Activated naive CD8-positive, alpha-beta T cell treated with anti-CD3 and anti-CD28 coated beads, Interleukin-2, amount 10 ng/mL, durations not matched to agents 7 days and 5 days (primary cell): ENCODE results near the gene RTP3. TPM values are rescaled to one million over a fixed set of nuclear protein-coding genes. Genes with fewer than 3 reads are reported as not detected.
A peak's percentile ranks its signal among the peaks of the same experiment; 100 is the strongest.
"Not testable (repeated sequence)": the region's sequence is repeated elsewhere in the genome, so short reads cannot be mapped to it uniquely, and the experiment has no call there.

Source experiments
- ATAC-seq: fragments of 150-1000 bp; cut with Tn5 transposase; one replicate; pipeline ENCODE4 v1.10.0; 2021; ENCODE audit warnings: low read depth, moderate library complexity
- POLR2A ChIA-PET: fragments of 350-600 bp; sonication (Branson Sonifier 250); formaldehyde crosslinking; loops from one replicate; lab custom pipeline; 2021; ENCODE audit warnings: antibody characterized with exemption; lab: Charles Lee
- DNase-seq: peaks from one replicate; pipeline ENCODE4 v3.0.0; 2021
- H3K27ac Mint-ChIP-seq: one replicate; pipeline ENCODE4 v1.8.0; 2022; ENCODE audit warnings: mild to moderate bottlenecking, mixed read lengths
- H3K27me3 Mint-ChIP-seq: one replicate; pipeline ENCODE4 v1.8.0; 2022; ENCODE audit warnings: mild to moderate bottlenecking, moderate library complexity, mixed read lengths
- H3K36me3 Mint-ChIP-seq: one replicate; pipeline ENCODE4 v1.8.0; 2021; ENCODE audit warnings: mild to moderate bottlenecking, mixed read lengths
- H3K4me1 Mint-ChIP-seq: one replicate; pipeline ENCODE4 v1.8.0; 2021; ENCODE audit warnings: mixed read lengths
- H3K4me3 Mint-ChIP-seq: one replicate; pipeline ENCODE4 v1.8.0; 2022; ENCODE audit warnings: mild to moderate bottlenecking, moderate library complexity, mixed read lengths
- H3K9me3 Mint-ChIP-seq: one replicate; pipeline ENCODE4 v1.8.0; 2021; ENCODE audit warnings: mixed read lengths
- total RNA-seq, 2 experiments: library from RNA; stranded (reverse); gene quantifications; one replicate each; pipeline ENCODE4 v1.2.3, GENCODE V29; 2021

Gene RTP3
- total RNA-seq, 2 experiments from 2014 or later: not detected

GRCh38 chr3:46524832-46525231, 27.1 kb downstream of the RTP3 start:
- H3K9me3 Mint-ChIP-seq: no peaks in the 10 kb centered on the region
- H3K27me3 Mint-ChIP-seq: peaks cover 13% of the 10 kb centered on the region
- POLR2A ChIA-PET: interaction anchor here (0.7 to 0.8 kb wide), 2 partner anchors 20 to 138 kb away, joined by 3 read pairs; no protein-coding TSS in a partner anchor
- DNase-seq: no peak
- H3K27ac Mint-ChIP-seq: no peak overlapping the region
- no peak for ATAC-seq
- H3K4me1 Mint-ChIP-seq: no peaks in the 10 kb centered on the region
- no peaks in the 10 kb centered on the region for H3K36me3 Mint-ChIP-seq
- H3K4me3 Mint-ChIP-seq: no peak overlapping the region

DNA sequence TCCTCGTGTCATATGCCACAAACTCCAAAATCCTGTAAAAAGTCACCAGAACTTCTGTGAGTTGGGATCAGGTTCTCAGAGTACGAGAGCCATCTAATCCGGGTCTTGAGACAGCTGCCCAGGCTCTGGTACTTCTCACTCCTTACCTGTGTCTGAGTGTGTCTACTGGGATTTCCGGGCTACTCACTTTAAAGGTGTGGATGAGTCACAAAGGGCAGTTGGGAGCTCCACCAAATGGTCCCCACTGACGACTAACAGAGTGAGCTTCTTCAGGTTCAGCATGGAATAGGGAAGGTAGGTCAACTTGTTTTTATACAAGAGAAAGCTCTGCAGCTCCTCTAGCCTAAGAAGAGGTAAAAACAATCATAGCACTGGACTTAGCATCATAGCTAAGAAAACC, 29.5 kb downstream of the RTP3 start:
- H3K4me1 Mint-ChIP-seq: no peaks in the 10 kb centered on the region
- POLR2A ChIA-PET: no interaction called here

DNA sequence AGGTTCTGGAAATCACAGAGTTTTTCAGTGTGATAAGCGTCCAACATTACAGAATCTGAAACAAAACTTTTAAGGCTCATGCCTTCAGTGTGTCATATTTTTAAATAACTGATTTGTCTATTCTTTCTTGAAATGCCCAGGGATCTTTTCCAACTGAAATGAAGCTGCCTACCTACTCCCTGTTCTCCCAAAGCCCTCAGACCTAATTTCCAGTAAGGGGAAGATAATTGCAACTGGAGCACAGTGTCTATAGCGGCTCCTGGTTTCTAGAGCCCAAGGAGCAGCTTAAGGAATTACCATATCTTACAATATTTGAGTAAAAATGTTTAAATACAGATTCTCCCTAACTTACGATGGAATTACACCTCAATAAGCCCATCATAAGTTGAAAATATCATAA, 35.3 kb downstream of the RTP3 start:
- POLR2A ChIA-PET: no interaction called here
- no peaks in the 10 kb centered on the region for H3K36me3 Mint-ChIP-seq
- no peak overlapping the region for H3K27ac Mint-ChIP-seq
- H3K9me3 Mint-ChIP-seq: no peaks in the 10 kb centered on the region
- no peak overlapping the region for H3K4me3 Mint-ChIP-seq
- peaks cover 8% of the 10 kb centered on the region for H3K4me1 Mint-ChIP-seq
- peaks cover 38% of the 10 kb centered on the region for H3K27me3 Mint-ChIP-seq
- DNase-seq (no peak), ATAC-seq (no peak)

More for the DNA sequence above, 29.5 kb downstream of the RTP3 start:
- Mint-ChIP-seq H3K27me3 (peaks cover 14% of the 10 kb centered on the region), H3K4me3 (no peak overlapping the region), H3K9me3 (no peaks in the 10 kb centered on the region), H3K27ac (no peak overlapping the region), H3K36me3 (no peaks in the 10 kb centered on the region)
- ATAC-seq: no peak
- DNase-seq: no peak

DNA sequence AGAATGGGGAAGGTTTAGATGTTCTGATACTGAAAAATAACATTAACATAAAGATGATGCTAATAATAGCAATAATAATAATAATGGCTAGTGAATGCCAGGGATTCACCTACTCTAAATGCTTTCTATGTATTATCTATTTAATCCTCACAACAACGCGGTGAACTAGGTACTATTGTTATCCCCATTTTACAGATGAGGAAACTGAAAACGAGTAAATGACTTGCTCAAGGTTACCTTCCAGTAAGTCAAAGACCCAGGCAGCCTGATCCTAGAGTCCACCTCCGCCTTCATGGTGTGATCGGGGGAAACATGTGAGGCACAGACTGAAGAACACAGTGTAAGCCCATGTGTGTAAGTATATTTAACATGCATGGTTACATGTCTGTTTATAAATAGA, 38.0 kb downstream of the RTP3 start:
- no peak for DNase-seq
- H3K27me3 Mint-ChIP-seq: peaks cover 34% of the 10 kb centered on the region
- H3K4me1 Mint-ChIP-seq: peaks cover 26% of the 10 kb centered on the region
- H3K9me3 Mint-ChIP-seq: no peaks in the 10 kb centered on the region
- POLR2A ChIA-PET: no interaction called here
- no peak for ATAC-seq
- H3K4me3 Mint-ChIP-seq: no peak overlapping the region
- no peak overlapping the region for H3K27ac Mint-ChIP-seq
- no peaks in the 10 kb centered on the region for H3K36me3 Mint-ChIP-seq

DNA sequence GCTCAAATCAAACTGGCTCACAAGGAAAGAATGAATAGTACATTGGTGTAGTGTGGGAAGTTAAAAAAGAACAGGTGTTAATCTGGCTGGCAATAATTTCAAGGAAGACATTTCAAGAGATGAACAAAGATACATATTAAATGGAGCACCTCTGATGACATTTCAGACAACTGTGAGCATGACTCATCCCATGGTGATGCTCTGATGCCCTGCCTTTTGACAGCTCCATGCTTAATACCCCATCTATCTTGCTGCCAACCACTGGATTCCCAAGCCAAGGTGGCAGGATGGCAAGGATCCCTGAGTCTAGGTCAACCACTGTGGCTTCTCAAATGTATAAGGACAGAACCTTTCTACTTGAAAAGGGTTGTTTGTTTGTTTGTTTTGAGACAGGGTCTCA, 39.0 kb downstream of the RTP3 start:
- POLR2A ChIA-PET: no interaction called here
- no peak overlapping the region for H3K4me3 Mint-ChIP-seq
- peaks cover 29% of the 10 kb centered on the region for H3K4me1 Mint-ChIP-seq
- ATAC-seq (no peak), DNase-seq (no peak)
- no peaks in the 10 kb centered on the region for H3K9me3 Mint-ChIP-seq
- H3K27me3 Mint-ChIP-seq: peaks cover 34% of the 10 kb centered on the region
- no peak overlapping the region for H3K27ac Mint-ChIP-seq
- no peaks in the 10 kb centered on the region for H3K36me3 Mint-ChIP-seq

DNA sequence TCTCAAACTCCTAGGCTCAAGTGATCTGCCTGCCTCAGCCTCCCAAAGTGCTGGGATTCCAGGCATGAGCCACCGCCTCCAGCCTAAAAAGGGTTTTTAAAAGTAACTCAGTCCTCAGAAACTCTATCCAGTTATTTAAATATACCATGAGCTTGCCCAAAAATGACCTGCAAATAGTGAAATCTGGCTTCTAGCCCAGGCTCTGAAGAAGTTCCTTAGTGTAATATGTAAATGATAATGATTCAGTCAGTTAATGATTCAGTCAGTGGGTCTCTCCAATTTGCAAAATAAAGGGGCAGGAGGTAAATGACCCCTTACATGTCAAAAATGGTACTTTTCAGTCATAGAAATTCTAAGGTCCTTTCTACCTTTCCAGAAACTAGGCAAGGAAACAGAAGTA, 39.5 kb downstream of the RTP3 start:
- Mint-ChIP-seq H3K27ac (no peak overlapping the region), H3K27me3 (peaks cover 35% of the 10 kb centered on the region), H3K9me3 (no peaks in the 10 kb centered on the region), H3K36me3 (no peaks in the 10 kb centered on the region), H3K4me1 (peaks cover 31% of the 10 kb centered on the region), H3K4me3 (no peak overlapping the region)
- POLR2A ChIA-PET: interaction anchor here (2.4 kb wide), 1 partner anchor 48 kb away, joined by 14 read pairs; no protein-coding TSS in a partner anchor
- ATAC-seq (no peak), DNase-seq (no peak)

DNA sequence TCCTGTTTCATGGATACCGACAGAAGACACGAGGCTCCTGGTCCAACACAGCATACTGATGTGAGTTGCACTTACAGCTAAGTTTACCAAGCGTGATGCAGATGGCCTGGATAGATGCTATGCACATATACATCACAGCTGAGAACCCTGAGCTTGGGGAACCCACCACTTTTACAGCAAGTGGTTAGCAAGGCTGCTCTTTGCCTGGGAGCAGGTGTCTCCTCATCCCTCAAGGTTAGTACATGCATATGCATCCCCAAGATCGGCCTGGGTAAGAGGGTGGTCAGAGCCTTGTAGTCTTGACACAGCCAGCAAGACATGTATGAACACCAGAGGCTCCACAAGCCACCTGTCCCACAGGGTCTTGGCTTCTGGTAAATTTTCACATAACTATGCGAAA, 40.0 kb downstream of the RTP3 start:
- H3K27me3 Mint-ChIP-seq: peaks cover 33% of the 10 kb centered on the region
- no peaks in the 10 kb centered on the region for H3K9me3 Mint-ChIP-seq
- H3K4me3 Mint-ChIP-seq: peak overlapping the region; percentile 60
- ATAC-seq (no peak), DNase-seq (no peak)
- POLR2A ChIA-PET: interaction anchor here (2.4 kb wide), 1 partner anchor 49 kb away, joined by 14 read pairs; no protein-coding TSS in a partner anchor
- H3K36me3 Mint-ChIP-seq: no peaks in the 10 kb centered on the region
- peak overlapping the region; percentile 91 for H3K27ac Mint-ChIP-seq
- peaks cover 31% of the 10 kb centered on the region for H3K4me1 Mint-ChIP-seq

DNA sequence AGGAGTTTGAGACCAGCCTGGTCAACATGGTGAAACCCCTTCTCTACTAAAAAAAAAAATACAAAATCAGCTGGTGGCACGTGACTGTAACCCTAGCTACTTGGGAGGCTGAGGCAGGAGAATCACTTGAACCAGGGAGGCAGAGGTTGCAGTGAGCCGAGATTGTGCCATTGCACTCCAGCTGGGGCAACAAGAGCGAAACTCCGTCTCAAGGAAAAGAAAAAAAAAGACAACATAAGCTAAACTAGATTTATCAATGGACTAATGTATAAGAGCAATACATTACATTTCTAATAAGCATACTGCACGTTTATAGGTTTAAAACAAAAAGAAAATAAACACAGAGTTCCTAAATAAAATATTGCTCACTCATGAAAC, 40.6 kb downstream of the RTP3 start:
- Mint-ChIP-seq H3K4me3 (peak overlapping the region; percentile 60), H3K27ac (peak overlapping the region; percentile 91), H3K27me3 (peaks cover 28% of the 10 kb centered on the region), H3K4me1 (peaks cover 31% of the 10 kb centered on the region)
- ATAC-seq, H3K36me3 Mint-ChIP-seq, DNase-seq, H3K9me3 Mint-ChIP-seq: not testable (repeated sequence)
- POLR2A ChIA-PET: interaction anchor here (0.6 to 2.4 kb wide), 3 partner anchors 46 to 132 kb away, joined by 3 to 14 read pairs (median 4); partner anchors contain the start of genes CCR5AS and CCRL2

DNA sequence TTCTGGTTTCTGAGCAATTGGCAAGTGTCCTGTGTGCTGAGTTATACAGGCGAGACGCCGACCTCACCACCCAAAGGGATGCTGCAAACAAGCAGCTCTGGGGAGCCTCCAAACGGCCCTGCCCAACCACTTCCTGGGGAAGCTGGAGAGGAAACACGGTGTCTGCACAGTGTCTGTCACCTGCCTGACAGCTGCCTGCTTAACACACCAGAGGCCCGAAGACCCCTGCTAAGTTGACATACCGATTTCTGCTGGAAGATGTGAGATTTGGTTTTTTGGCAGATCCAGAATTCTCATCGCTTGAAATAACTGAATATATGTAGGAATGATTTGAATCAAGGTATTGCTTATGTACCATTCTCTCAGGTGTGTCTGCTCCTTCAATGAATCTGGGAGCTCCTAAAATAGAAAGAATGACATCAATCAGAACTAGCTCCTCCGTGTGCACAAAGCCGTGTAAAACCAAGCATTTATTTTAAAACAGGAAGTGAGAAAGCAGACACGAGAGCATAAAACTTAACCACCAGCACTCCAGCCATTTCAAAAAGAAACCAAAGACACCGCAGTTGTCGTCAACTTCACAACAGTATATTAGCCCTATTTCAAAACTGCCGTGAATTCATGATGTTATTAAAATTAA, 41.1 kb downstream of the RTP3 start:
- POLR2A ChIA-PET: interaction anchor here (0.6 to 2.4 kb wide), 6 partner anchors 25 to 306 kb away, joined by 3 to 14 read pairs (median 4); partner anchors contain the start of genes CCR5AS and CCRL2
- DNase-seq (peak; percentile 75), ATAC-seq (peak; percentile 97)
- peaks cover 26% of the 10 kb centered on the region for H3K27me3 Mint-ChIP-seq
- H3K4me1 Mint-ChIP-seq: peaks cover 31% of the 10 kb centered on the region
- H3K36me3 Mint-ChIP-seq: no peaks in the 10 kb centered on the region
- no peaks in the 10 kb centered on the region for H3K9me3 Mint-ChIP-seq
- peak overlapping the region; percentile 91 for H3K27ac Mint-ChIP-seq
- peak overlapping the region; percentile 60 for H3K4me3 Mint-ChIP-seq

DNA sequence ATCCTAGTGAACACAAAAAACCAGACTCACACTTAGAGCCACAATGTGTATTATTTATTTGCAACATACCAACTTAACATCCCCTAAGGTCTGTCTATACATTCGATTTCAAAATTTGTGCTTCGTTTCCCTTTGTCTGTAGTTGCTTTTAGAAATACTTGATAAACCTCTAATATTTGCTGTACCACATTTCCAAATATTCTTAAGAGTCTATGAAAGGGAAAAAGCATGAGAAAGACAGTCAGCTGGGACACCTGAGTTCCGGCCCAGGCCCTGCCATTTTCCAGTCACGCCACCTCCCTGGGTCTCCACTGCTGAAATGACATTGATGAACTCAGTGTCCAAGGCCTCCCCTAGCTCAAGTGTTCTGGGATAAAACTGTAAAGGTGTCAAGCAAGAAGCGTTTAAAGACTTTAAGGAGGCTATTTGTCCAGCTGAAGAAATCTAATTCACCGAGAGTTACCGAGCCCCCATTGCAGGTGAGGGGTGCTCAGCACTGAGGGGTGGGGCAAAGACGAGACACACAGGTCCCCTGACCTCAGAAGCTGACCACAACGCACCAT, 41.7 kb downstream of the RTP3 start:
- Mint-ChIP-seq H3K27me3 (peaks cover 26% of the 10 kb centered on the region), H3K4me1 (peaks cover 31% of the 10 kb centered on the region), H3K4me3 (peak overlapping the region; percentile 60), H3K36me3 (no peaks in the 10 kb centered on the region), H3K27ac (peak overlapping the region; percentile 91), H3K9me3 (no peaks in the 10 kb centered on the region)
- ATAC-seq (no peak), DNase-seq (no peak)
- POLR2A ChIA-PET: interaction anchor here (0.6 to 2.4 kb wide), 5 partner anchors 26 to 306 kb away, joined by 3 to 14 read pairs (median 4); partner anchors contain the start of genes CCR5AS and CCRL2

GRCh38 chr3:46540550-46540949, 42.8 kb downstream of the RTP3 start:
- no peak for ATAC-seq
- H3K36me3 Mint-ChIP-seq: no peaks in the 10 kb centered on the region
- H3K4me3 Mint-ChIP-seq: no peak overlapping the region

DNA sequence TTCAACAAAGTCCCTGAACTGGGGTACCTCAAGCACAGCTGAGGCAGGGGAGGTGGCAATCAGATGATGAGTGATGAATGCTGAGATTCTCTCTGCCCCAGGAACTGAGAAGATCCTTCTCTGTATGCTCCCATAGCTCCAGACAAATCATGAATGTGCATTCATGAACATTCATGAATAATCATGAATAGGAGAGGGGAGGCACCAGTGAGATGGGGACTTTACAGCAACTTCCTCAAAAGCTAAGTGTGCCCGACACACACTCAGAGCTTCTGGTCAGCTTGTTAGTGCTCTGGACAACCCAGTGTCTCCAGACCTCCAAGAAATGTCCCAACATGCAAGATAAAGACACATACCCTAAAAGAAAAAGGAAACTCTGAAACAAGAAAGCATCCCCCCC, 44.1 kb downstream of the RTP3 start:
- Mint-ChIP-seq H3K27ac (no peak overlapping the region), H3K4me1 (peaks cover 32% of the 10 kb centered on the region), H3K9me3 (no peaks in the 10 kb centered on the region), H3K36me3 (no peaks in the 10 kb centered on the region), H3K27me3 (peaks cover 16% of the 10 kb centered on the region), H3K4me3 (no peak overlapping the region)
- POLR2A ChIA-PET: no interaction called here
- ATAC-seq: no peak
- no peak for DNase-seq

More at GRCh38 chr3:46540550-46540949, 42.8 kb downstream of the RTP3 start:
- Mint-ChIP-seq H3K27ac (no peak overlapping the region), H3K9me3 (no peaks in the 10 kb centered on the region), H3K27me3 (peaks cover 22% of the 10 kb centered on the region), H3K4me1 (peaks cover 31% of the 10 kb centered on the region)
- POLR2A ChIA-PET: no interaction called here
- no peak for DNase-seq

DNA sequence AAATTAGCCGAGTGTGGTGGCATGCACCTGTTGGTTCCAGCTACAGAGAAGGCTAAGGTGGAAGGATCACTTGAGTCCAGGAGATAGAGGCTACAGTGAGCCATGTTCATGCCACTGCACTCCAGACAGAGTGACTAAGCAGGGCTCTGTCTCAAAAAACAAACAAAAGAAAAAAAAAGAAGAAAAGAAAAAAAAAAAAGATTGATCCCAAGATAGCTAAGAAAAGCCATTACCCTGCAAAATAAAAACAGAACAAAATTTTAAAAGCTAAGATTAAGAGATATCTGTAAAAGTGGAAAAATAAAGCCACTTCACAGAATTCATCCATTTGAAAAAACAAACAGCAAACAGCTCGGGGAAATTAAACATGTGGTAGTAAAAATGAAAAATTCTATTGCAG, 44.6 kb downstream of the RTP3 start:
- no peaks in the 10 kb centered on the region for H3K36me3 Mint-ChIP-seq
- no peak overlapping the region for H3K4me3 Mint-ChIP-seq
- DNase-seq: no peak
- peaks cover 21% of the 10 kb centered on the region for H3K27me3 Mint-ChIP-seq
- H3K27ac Mint-ChIP-seq: no peak overlapping the region
- POLR2A ChIA-PET: interaction anchor here (0.7 kb wide), 1 partner anchor 43 kb away, joined by 3 read pairs; no protein-coding TSS in a partner anchor
- H3K9me3 Mint-ChIP-seq: no peaks in the 10 kb centered on the region
- H3K4me1 Mint-ChIP-seq: peaks cover 32% of the 10 kb centered on the region
- ATAC-seq: no peak

- H3K4me1 Mint-ChIP-seq: peaks cover 31% of the 10 kb centered on the region
- POLR2A ChIA-PET: interaction anchor here (0.7 kb wide), 1 partner anchor 44 kb away, joined by 3 read pairs; no protein-coding TSS in a partner anchor
- DNase-seq: no peak
Observed at GRCh38 chr3:46542801-46543201, 45.0 kb downstream of the RTP3 start.

More at GRCh38 chr3:46542801-46543201, 45.0 kb downstream of the RTP3 start:
- Mint-ChIP-seq H3K4me3 (no peak overlapping the region), H3K36me3 (no peaks in the 10 kb centered on the region), H3K27me3 (peaks cover 24% of the 10 kb centered on the region), H3K9me3 (no peaks in the 10 kb centered on the region), H3K27ac (no peak overlapping the region)
- no peak for ATAC-seq
